Transverse colon (tissue), 4 donors: ENCODE data around the gene CCNF.

Experiments used
- POLR2AphosphoS5 ChIP-seq, 3 donors: sonication (generic); formaldehyde crosslinking; IDR thresholded peaks; one replicate each; pipeline ENCODE4 v1.6.1; 2016; ENCODE audit warnings: antibody characterized with exemption in 3 of 3
- TF ChIP-seq, protein P1 (sequence below), 5 experiments: fragments of 200-600 bp in 3 of 5; fragments of 450-650 bp in 2 of 5; sonication (generic) in 3 of 5; IDR thresholded peaks; 1 replicate in 2 of 5; 2 replicates in 3 of 5; pipeline ENCODE4 v1.5.1; 2016 to 2017; ENCODE audit warnings: antibody characterized with exemption in 5 of 5, inconsistent platforms in 3 of 5, mild to moderate bottlenecking in 2 of 5, moderate library complexity in 1 of 5

- TF ChIP-seq, protein P1, sequence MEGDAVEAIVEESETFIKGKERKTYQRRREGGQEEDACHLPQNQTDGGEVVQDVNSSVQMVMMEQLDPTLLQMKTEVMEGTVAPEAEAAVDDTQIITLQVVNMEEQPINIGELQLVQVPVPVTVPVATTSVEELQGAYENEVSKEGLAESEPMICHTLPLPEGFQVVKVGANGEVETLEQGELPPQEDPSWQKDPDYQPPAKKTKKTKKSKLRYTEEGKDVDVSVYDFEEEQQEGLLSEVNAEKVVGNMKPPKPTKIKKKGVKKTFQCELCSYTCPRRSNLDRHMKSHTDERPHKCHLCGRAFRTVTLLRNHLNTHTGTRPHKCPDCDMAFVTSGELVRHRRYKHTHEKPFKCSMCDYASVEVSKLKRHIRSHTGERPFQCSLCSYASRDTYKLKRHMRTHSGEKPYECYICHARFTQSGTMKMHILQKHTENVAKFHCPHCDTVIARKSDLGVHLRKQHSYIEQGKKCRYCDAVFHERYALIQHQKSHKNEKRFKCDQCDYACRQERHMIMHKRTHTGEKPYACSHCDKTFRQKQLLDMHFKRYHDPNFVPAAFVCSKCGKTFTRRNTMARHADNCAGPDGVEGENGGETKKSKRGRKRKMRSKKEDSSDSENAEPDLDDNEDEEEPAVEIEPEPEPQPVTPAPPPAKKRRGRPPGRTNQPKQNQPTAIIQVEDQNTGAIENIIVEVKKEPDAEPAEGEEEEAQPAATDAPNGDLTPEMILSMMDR (IDR thresholded peaks at IDR 0.05), result no peak
- no peak for TF ChIP-seq POLR2AphosphoS5 (IDR thresholded peaks at IDR 0.05)
These were observed 52.4 kb downstream of the CCNF start for GRCh38 chr16:2481676-2482075.
